Mucosa of descending colon (tissue), 3 donors: ENCODE measurements around the gene BTG2. TPM values are rescaled to one million over a fixed set of nuclear protein-coding genes. Genes with fewer than 3 reads are reported as not detected.

Experiments
- ATAC-seq: fragments of 200-7000 bp; cut with Tn5 transposase; one replicate; pipeline ENCODE4 v1.9.1; 2020; ENCODE audit warnings: mild to moderate bottlenecking, moderate library complexity
- DNase-seq, 3 donors: peaks; one replicate each; pipeline ENCODE4 v3.0.0-alpha.2; 2020
- H3K36me3 ChIP-seq: fragments of 200-600 bp; one replicate; pipeline ENCODE4 v1.8.0; 2021; ENCODE audit warnings: low read depth, mild to moderate bottlenecking
- H3K4me1 ChIP-seq: fragments of 200-600 bp; one replicate; pipeline ENCODE4 v1.8.0; 2021; ENCODE audit warnings: low read depth, mild to moderate bottlenecking
- H3K4me3 ChIP-seq: fragments of 200-600 bp; one replicate; pipeline ENCODE4 v1.8.0; 2021; ENCODE audit warnings: mild to moderate bottlenecking
- H3K9me3 ChIP-seq: fragments of 200-600 bp; one replicate; pipeline ENCODE4 v1.8.0; 2021; ENCODE audit warnings: mild to moderate bottlenecking
- CTCF ChIP-seq: fragments of 200-600 bp; IDR thresholded peaks from one replicate; pipeline ENCODE4 v1.8.0; 2022; ENCODE audit warnings: antibody characterized with exemption, mild to moderate bottlenecking
- intact Hi-C, 2 donors: fragments of 100-400 bp; cut with DNase I in 1 of 2; cut with micrococcal nuclease in 1 of 2; formaldehyde crosslinking; loops; one replicate each; pipeline versions ENCODE4 v1.11.0 to v1.11.1; 2022; cut with DNase I, micrococcal nuclease
- total RNA-seq, 3 donors: library from RNA; stranded (reverse); fragmentation: NEBNext Ultra II Directional in 2 of 3; extraction: Animal tissue kit (Norgen Biotek cat#: 25700) in 2 of 3; gene quantifications; one replicate each; pipeline versions ENCODE4 v1.2.1 to v1.2.4, GENCODE V29; 2021 to 2023
- donor health status: DM: no; HTN: no; CAD: no; lungs with moderate emphysema.
- donor health status: DM: no; HTN: no; CAD: no.
- donor health status: DM: no; HTN: yes; CAD: no.

Gene BTG2
- total RNA-seq, 3 donors from 2014 or later: 65.7 to 406 (median 69.1) TPM

- no peak overlapping the region for H3K4me3 ChIP-seq
- peak; percentile 19 for ATAC-seq
- peak; percentile 57 to 82 (median 65) for DNase-seq
- no peaks in the 10 kb centered on the region for H3K9me3 ChIP-seq
- peaks cover 41% of the 10 kb centered on the region for H3K4me1 ChIP-seq
- TF ChIP-seq CTCF: no peak
- no peaks in the 10 kb centered on the region for H3K36me3 ChIP-seq
- intact Hi-C loops: loop anchor here (5.0 to 10.0 kb wide), 4 partner anchors 58 to 211 kb away; no protein-coding TSS in a partner anchor
These were observed 31.3 kb upstream of the BTG2 start for GRCh38 chr1:203273869-203274602.

GRCh38 chr1:203274603-203275381 lies 30.5 kb upstream of the BTG2 start:
- no peaks in the 10 kb centered on the region for H3K36me3 ChIP-seq
- peaks cover 45% of the 10 kb centered on the region for H3K4me1 ChIP-seq
- intact Hi-C loops: loop anchor here (5.0 to 10.0 kb wide), 4 partner anchors 58 to 210 kb away; no protein-coding TSS in a partner anchor
- DNase-seq (peak in 1 of 3 donors; percentile 33), ATAC-seq (peak; percentile 7)
- TF ChIP-seq CTCF: no peak
- H3K4me3 ChIP-seq: no peak overlapping the region
- no peaks in the 10 kb centered on the region for H3K9me3 ChIP-seq

GRCh38 chr1:203275656-203276272 lies 29.6 kb upstream of the BTG2 start:
- no peaks in the 10 kb centered on the region for H3K9me3 ChIP-seq
- ATAC-seq: no peak
- no peaks in the 10 kb centered on the region for H3K36me3 ChIP-seq
- peaks cover 45% of the 10 kb centered on the region for H3K4me1 ChIP-seq
- DNase-seq: peak in 1 of 3 donors; percentile 12
- TF ChIP-seq CTCF: no peak
- intact Hi-C loops: loop anchor here (10.0 kb wide), 2 partner anchors 169 to 209 kb away; no protein-coding TSS in a partner anchor
- no peak overlapping the region for H3K4me3 ChIP-seq

- Histone ChIP-seq H3K9me3 (no peaks in the 10 kb centered on the region), H3K36me3 (no peaks in the 10 kb centered on the region), H3K4me1 (peaks cover 45% of the 10 kb centered on the region), H3K4me3 (no peak overlapping the region)
- intact Hi-C loops: loop anchor here (10.0 kb wide), 2 partner anchors 168 to 208 kb away; no protein-coding TSS in a partner anchor
- no peak for TF ChIP-seq CTCF
- DNase-seq (peak in 1 of 3 donors; percentile 2), ATAC-seq (no peak)
These were observed 28.9 kb upstream of the BTG2 start for GRCh38 chr1:203276408-203276807.

- intact Hi-C loops: loop anchor here (10.0 kb wide), 2 partner anchors 168 to 208 kb away; no protein-coding TSS in a partner anchor
- DNase-seq (peak in 1 of 3 donors; percentile 18), ATAC-seq (no peak)
- Histone ChIP-seq H3K4me3 (no peak overlapping the region), H3K36me3 (no peaks in the 10 kb centered on the region), H3K9me3 (no peaks in the 10 kb centered on the region), H3K4me1 (peaks cover 45% of the 10 kb centered on the region)
- no peak for TF ChIP-seq CTCF
These were observed 28.3 kb upstream of the BTG2 start for GRCh38 chr1:203276916-203277545.
